ENCODE results near the gene PALS1.

DNA sequence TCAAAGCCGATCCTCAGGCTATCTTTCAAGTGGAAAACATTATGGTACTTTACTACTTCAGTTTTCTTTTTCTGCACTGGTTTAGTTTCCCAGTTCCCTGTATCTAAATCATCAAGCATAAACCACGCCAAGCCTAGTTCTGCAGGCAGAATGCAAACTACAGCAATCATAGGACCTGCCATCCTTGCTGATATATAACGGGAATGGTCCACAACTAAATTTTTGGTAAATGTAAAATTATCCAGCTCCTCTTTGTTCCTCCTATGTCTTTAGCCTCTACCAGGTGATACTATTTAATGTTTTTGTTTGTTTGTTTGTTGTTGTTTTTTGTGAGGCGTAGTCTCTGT is 19.3 kb upstream of the PALS1 start:
- TF ChIP-seq, protein P1, sequence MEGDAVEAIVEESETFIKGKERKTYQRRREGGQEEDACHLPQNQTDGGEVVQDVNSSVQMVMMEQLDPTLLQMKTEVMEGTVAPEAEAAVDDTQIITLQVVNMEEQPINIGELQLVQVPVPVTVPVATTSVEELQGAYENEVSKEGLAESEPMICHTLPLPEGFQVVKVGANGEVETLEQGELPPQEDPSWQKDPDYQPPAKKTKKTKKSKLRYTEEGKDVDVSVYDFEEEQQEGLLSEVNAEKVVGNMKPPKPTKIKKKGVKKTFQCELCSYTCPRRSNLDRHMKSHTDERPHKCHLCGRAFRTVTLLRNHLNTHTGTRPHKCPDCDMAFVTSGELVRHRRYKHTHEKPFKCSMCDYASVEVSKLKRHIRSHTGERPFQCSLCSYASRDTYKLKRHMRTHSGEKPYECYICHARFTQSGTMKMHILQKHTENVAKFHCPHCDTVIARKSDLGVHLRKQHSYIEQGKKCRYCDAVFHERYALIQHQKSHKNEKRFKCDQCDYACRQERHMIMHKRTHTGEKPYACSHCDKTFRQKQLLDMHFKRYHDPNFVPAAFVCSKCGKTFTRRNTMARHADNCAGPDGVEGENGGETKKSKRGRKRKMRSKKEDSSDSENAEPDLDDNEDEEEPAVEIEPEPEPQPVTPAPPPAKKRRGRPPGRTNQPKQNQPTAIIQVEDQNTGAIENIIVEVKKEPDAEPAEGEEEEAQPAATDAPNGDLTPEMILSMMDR (IDR thresholded peaks at IDR 0.05; ENCODE audit: borderline replicate concordance, extremely low read depth, low read length, poor library complexity, severe bottlenecking), result no peak
- no peak for TF ChIP-seq EZH2 (IDR thresholded peaks at IDR 0.05; ENCODE audit: borderline replicate concordance, low read depth, low read length, severe bottlenecking)
